ENCODE data around the gene NCK2.

NCK2 gene

GRCh38 chr2:105788670-105789290 lies 44.1 kb downstream of the NCK2 start:
- Histone ChIP-seq H3K9me3 (ENCODE audit: control insufficient read depth, low read length) (no peaks in the 10 kb centered on the region), H3K9ac (ENCODE audit: low read length) (no peak overlapping the region), H3K4me1 (ENCODE audit: control insufficient read depth, insufficient read depth, low read length) (no peaks in the 10 kb centered on the region), H3K4me3 (ENCODE audit: low read length) (no peak overlapping the region), H3K27me3 (replicated peaks; ENCODE audit: control insufficient read depth, insufficient read depth, low read length) (no peaks in the 10 kb centered on the region), H3K36me3 (ENCODE audit: control insufficient read depth, insufficient read depth, low read length, severe bottlenecking) (no peaks in the 10 kb centered on the region)
- DNase-seq (ENCODE audit: low read depth) = peak; percentile 32

GRCh38 chr2:105789745-105790460 lies 45.2 kb downstream of the NCK2 start:
- no peaks in the 10 kb centered on the region for H3K36me3 ChIP-seq (ENCODE audit: control insufficient read depth, insufficient read depth, low read length, severe bottlenecking)

GRCh38 chr2:105790461-105791149 lies 45.9 kb downstream of the NCK2 start:
- Histone ChIP-seq H3K9me3 (ENCODE audit: control insufficient read depth, low read length) (no peaks in the 10 kb centered on the region), H3K4me1 (ENCODE audit: control insufficient read depth, insufficient read depth, low read length) (peaks cover 5% of the 10 kb centered on the region), H3K4me3 (ENCODE audit: low read length) (no peak overlapping the region), H3K36me3 (ENCODE audit: control insufficient read depth, insufficient read depth, low read length, severe bottlenecking) (no peaks in the 10 kb centered on the region), H3K27me3 (replicated peaks; ENCODE audit: control insufficient read depth, insufficient read depth, low read length) (no peaks in the 10 kb centered on the region), H3K9ac (ENCODE audit: low read length) (no peak overlapping the region)
- DNase-seq (ENCODE audit: low read depth) = no peak

More at GRCh38 chr2:105789745-105790460, 45.2 kb downstream of the NCK2 start:
- Histone ChIP-seq H3K4me1 (ENCODE audit: control insufficient read depth, insufficient read depth, low read length) (no peaks in the 10 kb centered on the region), H3K9ac (ENCODE audit: low read length) (no peak overlapping the region), H3K9me3 (ENCODE audit: control insufficient read depth, low read length) (no peaks in the 10 kb centered on the region), H3K4me3 (ENCODE audit: low read length) (no peak overlapping the region), H3K27me3 (replicated peaks; ENCODE audit: control insufficient read depth, insufficient read depth, low read length) (no peaks in the 10 kb centered on the region)
- peak; percentile 40 for DNase-seq (ENCODE audit: low read depth)

- H3K4me1 ChIP-seq (ENCODE audit: control insufficient read depth, insufficient read depth, low read length) = peaks cover 12% of the 10 kb centered on the region
- no peak overlapping the region for H3K9ac ChIP-seq (ENCODE audit: low read length)
- H3K36me3 ChIP-seq (ENCODE audit: control insufficient read depth, insufficient read depth, low read length, severe bottlenecking) = no peaks in the 10 kb centered on the region
- H3K4me3 ChIP-seq (ENCODE audit: low read length) = no peak overlapping the region
- H3K9me3 ChIP-seq (ENCODE audit: control insufficient read depth, low read length) = no peaks in the 10 kb centered on the region
- DNase-seq (ENCODE audit: low read depth) = no peak
- no peaks in the 10 kb centered on the region for H3K27me3 ChIP-seq (replicated peaks; ENCODE audit: control insufficient read depth, insufficient read depth, low read length)
These were observed 46.5 kb downstream of the NCK2 start for GRCh38 chr2:105791229-105791628.

- no peak overlapping the region for H3K4me3 ChIP-seq (ENCODE audit: low read length)
- DNase-seq (ENCODE audit: low read depth) = no peak
These were observed 47.8 kb downstream of the NCK2 start for GRCh38 chr2:105792561-105792960.

GRCh38 chr2:105793196-105793975 lies 48.7 kb downstream of the NCK2 start:
- no peak for DNase-seq (ENCODE audit: low read depth)
- no peak overlapping the region for H3K9ac ChIP-seq (ENCODE audit: low read length)

More at GRCh38 chr2:105792561-105792960, 47.8 kb downstream of the NCK2 start:
- Histone ChIP-seq H3K36me3 (ENCODE audit: control insufficient read depth, insufficient read depth, low read length, severe bottlenecking) (no peaks in the 10 kb centered on the region), H3K4me1 (ENCODE audit: control insufficient read depth, insufficient read depth, low read length) (peaks cover 25% of the 10 kb centered on the region), H3K9ac (ENCODE audit: low read length) (no peak overlapping the region), H3K9me3 (ENCODE audit: control insufficient read depth, low read length) (no peaks in the 10 kb centered on the region), H3K27me3 (replicated peaks; ENCODE audit: control insufficient read depth, insufficient read depth, low read length) (no peaks in the 10 kb centered on the region)

GRCh38 chr2:105794926-105795574 lies 50.3 kb downstream of the NCK2 start:
- Histone ChIP-seq H3K9me3 (ENCODE audit: control insufficient read depth, low read length) (no peaks in the 10 kb centered on the region), H3K9ac (ENCODE audit: low read length) (no peak overlapping the region), H3K27me3 (replicated peaks; ENCODE audit: control insufficient read depth, insufficient read depth, low read length) (no peaks in the 10 kb centered on the region), H3K4me3 (ENCODE audit: low read length) (no peak overlapping the region), H3K36me3 (ENCODE audit: control insufficient read depth, insufficient read depth, low read length, severe bottlenecking) (no peaks in the 10 kb centered on the region), H3K4me1 (ENCODE audit: control insufficient read depth, insufficient read depth, low read length) (peaks cover 36% of the 10 kb centered on the region)
- DNase-seq (ENCODE audit: low read depth) = no peak

More at GRCh38 chr2:105793196-105793975, 48.7 kb downstream of the NCK2 start:
- no peaks in the 10 kb centered on the region for H3K27me3 ChIP-seq (replicated peaks; ENCODE audit: control insufficient read depth, insufficient read depth, low read length)
- H3K4me3 ChIP-seq (ENCODE audit: low read length) = no peak overlapping the region
- H3K36me3 ChIP-seq (ENCODE audit: control insufficient read depth, insufficient read depth, low read length, severe bottlenecking) = no peaks in the 10 kb centered on the region
- peaks cover 33% of the 10 kb centered on the region for H3K4me1 ChIP-seq (ENCODE audit: control insufficient read depth, insufficient read depth, low read length)
- no peaks in the 10 kb centered on the region for H3K9me3 ChIP-seq (ENCODE audit: control insufficient read depth, low read length)

- DNase-seq (ENCODE audit: low read depth) = no peak
- Histone ChIP-seq H3K4me3 (ENCODE audit: low read length) (no peak overlapping the region), H3K9me3 (ENCODE audit: control insufficient read depth, low read length) (no peaks in the 10 kb centered on the region), H3K36me3 (ENCODE audit: control insufficient read depth, insufficient read depth, low read length, severe bottlenecking) (no peaks in the 10 kb centered on the region), H3K27me3 (replicated peaks; ENCODE audit: control insufficient read depth, insufficient read depth, low read length) (no peaks in the 10 kb centered on the region), H3K4me1 (ENCODE audit: control insufficient read depth, insufficient read depth, low read length) (peaks cover 41% of the 10 kb centered on the region), H3K9ac (ENCODE audit: low read length) (no peak overlapping the region)
These were observed 50.8 kb downstream of the NCK2 start for GRCh38 chr2:105795575-105795934.

GRCh38 chr2:105796131-105796638 lies 51.5 kb downstream of the NCK2 start:
- DNase-seq (ENCODE audit: low read depth) = no peak
- H3K9me3 ChIP-seq (ENCODE audit: control insufficient read depth, low read length) = no peaks in the 10 kb centered on the region
- peaks cover 45% of the 10 kb centered on the region for H3K4me1 ChIP-seq (ENCODE audit: control insufficient read depth, insufficient read depth, low read length)
- no peaks in the 10 kb centered on the region for H3K36me3 ChIP-seq (ENCODE audit: control insufficient read depth, insufficient read depth, low read length, severe bottlenecking)
- no peaks in the 10 kb centered on the region for H3K27me3 ChIP-seq (replicated peaks; ENCODE audit: control insufficient read depth, insufficient read depth, low read length)
- no peak overlapping the region for H3K9ac ChIP-seq (ENCODE audit: low read length)
- H3K4me3 ChIP-seq (ENCODE audit: low read length) = no peak overlapping the region

- H3K9me3 ChIP-seq (ENCODE audit: control insufficient read depth, low read length) = no peaks in the 10 kb centered on the region
- no peaks in the 10 kb centered on the region for H3K27me3 ChIP-seq (replicated peaks; ENCODE audit: control insufficient read depth, insufficient read depth, low read length)
- no peak overlapping the region for H3K9ac ChIP-seq (ENCODE audit: low read length)
- DNase-seq (ENCODE audit: low read depth) = no peak
- no peaks in the 10 kb centered on the region for H3K36me3 ChIP-seq (ENCODE audit: control insufficient read depth, insufficient read depth, low read length, severe bottlenecking)
- no peak overlapping the region for H3K4me3 ChIP-seq (ENCODE audit: low read length)
- peaks cover 45% of the 10 kb centered on the region for H3K4me1 ChIP-seq (ENCODE audit: control insufficient read depth, insufficient read depth, low read length)
These were observed 52.1 kb downstream of the NCK2 start for GRCh38 chr2:105796791-105797190.
